ENCODE data around the gene APBA1. TPM values are rescaled to one million over a fixed set of nuclear protein-coding genes. Genes with fewer than 3 reads are reported as not detected.
A peak's percentile ranks its signal among the peaks of the same experiment; 100 is the strongest.

APBA1 gene
- polyA plus RNA-seq, 1 of the 3 experiments (the other 2 are of a cell fraction): 3.1 TPM

- no peaks in the 10 kb centered on the region for H4K20me1 ChIP-seq (ENCODE audit: insufficient read depth)
- peak overlapping the region in 1 of 2 experiments; percentile 50; a peak in 1 of 4 replicates for H3K27ac ChIP-seq (ENCODE audit: low read depth in 2 of 2, low read length in 1 of 2)
- H3K4me1 ChIP-seq (ENCODE audit: control insufficient read depth in 1 of 2, insufficient read depth in 2 of 2, low read depth in 1 of 2, low read length in 1 of 2): peaks cover 3 to 22% of the 10 kb centered on the region in 2 experiments; a peak in 3 of 4 replicates
- H3K4me2 ChIP-seq: no peak overlapping the region
- POLR2A ChIA-PET: no interaction called here
- H3K4me3 ChIP-seq (ENCODE audit: low read depth in 2 of 2, low read length in 1 of 2): no peak overlapping the region
- TF ChIP-seq RCOR1 (IDR thresholded peaks at IDR 0.05; ENCODE audit: low read length) (peak; percentile 56; the same call in 1 of the 2 replicates), IRF3 (IDR thresholded peaks at IDR 0.05; ENCODE audit: low read depth, low read length) (no peak), EP300 (IDR thresholded peaks at IDR 0.05; ENCODE audit: borderline replicate concordance in 1 of 2, low read depth in 1 of 2, low read length in 1 of 2) (peak in 1 of 2 experiments; percentile 51; a peak in 1 of 4 replicates)
- CTCF ChIA-PET: interaction anchor here (0.9 to 2.3 kb wide), 5 partner anchors 12 to 532 kb away, joined by 3 to 5 read pairs (median 4); partner anchors contain the start of gene APBA1
- DNase-seq: no peak
- H3K79me2 ChIP-seq (ENCODE audit: insufficient read depth): peaks cover 4% of the 10 kb centered on the region; the same call in 1 of the 2 replicates
- H3K36me3 ChIP-seq (replicated peaks in 1 of 2; ENCODE audit: control insufficient read depth in 1 of 2, insufficient read depth in 2 of 2, low read length in 1 of 2): no peaks in the 10 kb centered on the region
- H3K27me3 ChIP-seq (ENCODE audit: insufficient read depth): no peaks in the 10 kb centered on the region
- H3K9ac ChIP-seq: no peak overlapping the region
- H3F3A ChIP-seq (replicated peaks; ENCODE audit: insufficient read depth): no peaks in the 10 kb centered on the region
- no peaks in the 10 kb centered on the region for H3K9me3 ChIP-seq
- no peak overlapping the region for H2AFZ ChIP-seq (ENCODE audit: low read depth)
- H3K9me2 ChIP-seq: no peaks in the 10 kb centered on the region
- 48% methylated on average over 5 of the region's 5 CpGs for WGBS (ENCODE audit: low lambda C conversion rate)
These were observed 92.2 kb downstream of the APBA1 start for GRCh38 chr9:69579760-69580581.

- Histone ChIP-seq H3K9ac (no peak overlapping the region), H3K4me2 (no peak overlapping the region), H3K79me2 (ENCODE audit: insufficient read depth) (peaks cover 7% of the 10 kb centered on the region; the same call in 1 of the 2 replicates), H3K27me3 (ENCODE audit: insufficient read depth) (no peaks in the 10 kb centered on the region), H3K4me3 (ENCODE audit: low read depth in 2 of 2, low read length in 1 of 2) (no peak overlapping the region), H3K36me3 (replicated peaks in 1 of 2; ENCODE audit: control insufficient read depth in 1 of 2, insufficient read depth in 2 of 2, low read length in 1 of 2) (no peaks in the 10 kb centered on the region), H3K9me2 (no peaks in the 10 kb centered on the region), H4K20me1 (ENCODE audit: insufficient read depth) (no peaks in the 10 kb centered on the region), H3F3A (replicated peaks; ENCODE audit: insufficient read depth) (no peaks in the 10 kb centered on the region), H3K9me3 (no peaks in the 10 kb centered on the region), H3K4me1 (ENCODE audit: control insufficient read depth in 1 of 2, insufficient read depth in 2 of 2, low read depth in 1 of 2, low read length in 1 of 2) (peaks cover 0 to 22% of the 10 kb centered on the region in 2 experiments; a peak in 2 of 4 replicates), H3K27ac (ENCODE audit: low read depth in 2 of 2, low read length in 1 of 2) (peak overlapping the region in 1 of 2 experiments; percentile 50; a peak in 1 of 4 replicates), H2AFZ (ENCODE audit: low read depth) (no peak overlapping the region)
- DNase-seq: no peak
- ChIA-PET CTCF (interaction anchor here (0.9 to 2.3 kb wide), 4 partner anchors 11 to 533 kb away, joined by 3 to 5 read pairs (median 4); partner anchors contain the start of gene APBA1), POLR2A (no interaction called here)
- no peak for TF ChIP-seq SIN3A (IDR thresholded peaks at IDR 0.05; ENCODE audit: borderline replicate concordance, low read depth, low read length)
- no peak for TF ChIP-seq MXI1 (IDR thresholded peaks at IDR 0.05; ENCODE audit: low read depth, low read length)
- TF ChIP-seq NRF1 (IDR thresholded peaks at IDR 0.05; ENCODE audit: low read depth, low read length): no peak
- 80% methylated on average over 6 of the region's 6 CpGs for WGBS (ENCODE audit: low lambda C conversion rate)
These were observed 93.0 kb downstream of the APBA1 start for GRCh38 chr9:69579032-69579758.
